EH (cell line): ENCODE data around the gene BRMS1.
"Not testable (repeated sequence)": the region's sequence is repeated elsewhere in the genome, so short reads cannot be mapped to it uniquely, and the experiment has no call there.

Experiments used
- DNase-seq: peaks from one replicate; pipeline ENCODE4 v3.0.0-alpha.2; 2015; ENCODE audit warnings: low read depth

Gene BRMS1

DNA sequence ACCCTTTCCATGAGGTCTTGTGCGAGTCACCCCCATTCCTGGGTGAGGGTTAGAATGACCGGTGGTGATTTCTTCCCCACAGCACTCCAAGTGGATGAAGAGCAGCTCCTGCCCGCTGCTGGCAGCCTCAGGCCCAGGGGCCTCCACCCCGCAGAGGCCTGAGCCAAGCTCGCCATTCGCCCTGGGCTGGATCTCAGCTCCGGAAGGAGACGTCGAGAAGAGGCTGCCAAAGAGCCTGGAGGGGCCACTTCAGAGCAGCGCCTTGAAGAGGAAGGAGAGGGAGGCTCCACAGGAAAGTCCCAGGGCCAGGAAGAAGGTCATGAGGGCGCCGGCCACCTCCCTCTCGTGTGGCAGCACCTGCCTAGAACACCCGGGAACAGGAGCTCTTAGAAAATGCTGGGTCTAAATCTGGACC is 18.3 kb upstream of the BRMS1 start:
- DNase-seq = no peak

DNA sequence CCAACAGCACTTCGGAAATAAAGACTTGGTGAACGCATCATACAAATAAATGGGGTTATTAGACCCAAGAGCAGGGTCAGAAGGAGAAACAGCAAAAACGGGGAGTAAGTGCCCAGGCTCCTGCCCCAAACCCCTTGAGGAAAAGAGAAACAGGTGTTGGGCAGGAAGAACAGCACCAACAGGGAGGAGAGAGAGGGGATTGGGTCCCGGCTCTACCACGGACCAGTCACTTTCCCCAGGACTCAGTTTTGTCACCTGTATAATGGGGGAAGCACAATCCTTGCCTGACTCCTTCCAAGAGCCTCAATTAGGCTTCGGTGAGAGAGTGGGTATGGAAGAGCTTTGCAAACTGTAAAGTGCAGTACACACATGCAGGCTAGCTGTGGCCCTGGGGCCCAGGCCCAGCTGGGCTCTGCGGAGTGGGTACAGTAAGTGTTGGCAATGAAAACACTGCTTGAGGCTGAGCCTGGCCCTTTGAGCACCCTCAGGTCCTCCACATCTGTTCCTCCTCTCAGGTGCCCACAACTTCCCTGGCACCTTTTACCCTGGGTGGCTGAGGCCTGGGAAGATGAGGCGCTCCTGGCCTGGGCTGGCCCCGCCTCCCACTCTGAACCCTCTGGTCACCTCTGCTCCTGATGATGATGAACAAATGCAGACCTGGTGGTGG is 17.7 kb upstream of the BRMS1 start:
- DNase-seq = no peak

DNA sequence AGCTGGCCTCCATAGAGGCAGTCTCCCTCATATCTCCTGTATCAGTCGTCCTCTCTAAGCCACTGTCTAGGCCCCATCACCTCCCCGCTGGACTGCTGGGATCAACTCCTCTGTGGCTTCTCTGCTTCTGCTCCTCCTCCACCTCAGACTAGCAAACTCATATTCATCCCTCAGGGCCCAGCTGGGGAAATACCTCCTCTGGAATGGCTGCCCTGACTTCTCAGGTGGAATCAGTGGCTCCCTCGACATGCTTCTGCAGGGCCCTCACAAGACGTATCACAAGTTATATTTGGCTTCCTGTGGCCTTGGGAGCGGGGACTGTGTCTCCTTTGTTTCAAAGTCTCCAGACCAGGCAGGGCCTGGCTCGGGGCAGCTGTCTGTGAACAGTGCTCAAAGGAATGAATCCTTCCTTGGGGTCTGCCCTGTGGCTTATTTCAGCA is 16.6 kb upstream of the BRMS1 start:
- DNase-seq = no peak

DNA sequence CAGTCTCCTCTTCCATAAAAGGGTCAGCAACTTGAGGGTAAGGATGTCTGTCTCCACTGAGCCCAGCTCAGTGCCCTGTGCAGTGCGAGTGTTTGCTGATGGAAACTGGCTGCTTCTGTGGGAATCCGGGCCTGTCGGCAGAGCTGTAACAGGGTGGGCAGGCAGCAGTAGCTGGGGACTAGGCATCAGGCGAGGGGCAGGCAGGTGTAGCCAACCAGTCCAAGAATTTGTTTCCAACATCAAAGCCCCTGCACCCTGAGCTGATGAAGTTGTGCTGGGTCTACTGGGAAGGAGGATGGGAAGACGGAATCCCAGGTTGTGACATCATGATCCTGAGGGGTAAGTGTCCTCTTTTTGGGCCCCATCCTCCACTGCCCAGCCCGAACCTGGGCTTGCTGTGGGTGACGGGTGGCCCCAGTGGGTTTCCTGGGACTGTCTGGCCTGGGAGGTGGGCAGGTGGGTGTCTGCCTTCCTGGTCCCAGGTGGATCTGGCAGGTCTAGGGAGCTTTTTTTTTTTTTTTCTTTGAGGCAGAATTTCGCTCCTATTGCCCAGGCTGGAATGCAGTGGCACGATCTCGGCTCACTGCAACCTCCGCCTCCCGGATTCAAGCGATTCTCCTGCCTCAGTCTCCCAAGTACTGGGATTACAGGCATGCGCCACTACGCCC is 15.6 kb upstream of the BRMS1 start:
- no peak for DNase-seq

DNA sequence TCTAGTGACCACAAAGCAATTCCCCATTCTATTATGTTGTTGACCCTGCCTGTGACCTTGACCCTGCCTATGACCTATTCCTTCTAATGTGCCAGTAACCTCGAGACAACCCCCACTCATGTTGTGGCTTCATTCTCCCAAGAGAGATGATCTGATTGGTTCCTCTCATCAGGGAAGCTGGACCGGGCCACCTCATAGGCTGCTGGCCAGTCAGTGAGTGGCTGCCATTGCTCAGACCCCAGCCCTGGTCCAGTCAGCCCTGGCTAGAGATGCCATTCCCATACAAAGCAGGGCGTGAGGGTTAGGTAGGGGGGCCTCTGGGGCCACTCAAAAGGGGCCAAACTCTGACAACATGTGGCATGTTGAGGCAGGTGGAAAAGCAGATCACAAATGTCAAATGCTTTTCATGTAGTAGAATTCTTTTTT is 14.8 kb upstream of the BRMS1 start:
- DNase-seq = no peak

DNA sequence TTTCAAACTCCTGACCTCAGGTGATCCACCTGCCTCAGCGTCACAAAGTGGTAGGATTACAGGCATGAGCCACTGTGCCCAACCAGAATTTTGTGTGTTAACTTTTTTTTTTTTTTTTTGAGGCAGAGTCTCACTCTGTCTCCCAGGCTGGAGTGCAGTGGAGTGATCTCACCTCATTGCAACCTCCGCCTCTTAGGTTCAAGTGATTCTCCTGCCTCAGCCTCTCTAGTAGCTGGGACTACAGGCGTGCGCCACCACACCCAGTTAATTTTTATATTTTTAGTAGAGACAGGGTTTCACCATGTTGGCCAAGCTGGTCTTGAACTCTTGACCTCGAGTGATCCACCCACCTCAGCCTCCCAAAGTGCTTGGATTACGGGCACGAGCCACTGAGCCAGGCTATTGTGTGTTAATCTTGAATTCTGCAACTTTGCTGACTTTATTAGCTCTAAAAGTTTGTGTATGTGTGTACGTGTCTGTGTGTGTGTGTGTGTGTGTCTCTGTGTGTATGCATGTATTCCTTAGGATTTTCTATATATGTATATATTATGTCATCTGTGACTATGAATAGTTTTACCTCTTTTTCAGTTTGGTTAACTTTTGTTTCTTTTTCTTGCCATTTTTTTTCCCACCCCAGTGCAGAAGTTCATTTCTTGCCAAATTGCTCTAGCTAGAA is 5.8 kb upstream of the BRMS1 start:
- not testable (repeated sequence) for DNase-seq

- DNase-seq = no peak
These were observed 4.1 kb upstream of the BRMS1 start for GRCh38 chr11:66349084-66349386.

DNA sequence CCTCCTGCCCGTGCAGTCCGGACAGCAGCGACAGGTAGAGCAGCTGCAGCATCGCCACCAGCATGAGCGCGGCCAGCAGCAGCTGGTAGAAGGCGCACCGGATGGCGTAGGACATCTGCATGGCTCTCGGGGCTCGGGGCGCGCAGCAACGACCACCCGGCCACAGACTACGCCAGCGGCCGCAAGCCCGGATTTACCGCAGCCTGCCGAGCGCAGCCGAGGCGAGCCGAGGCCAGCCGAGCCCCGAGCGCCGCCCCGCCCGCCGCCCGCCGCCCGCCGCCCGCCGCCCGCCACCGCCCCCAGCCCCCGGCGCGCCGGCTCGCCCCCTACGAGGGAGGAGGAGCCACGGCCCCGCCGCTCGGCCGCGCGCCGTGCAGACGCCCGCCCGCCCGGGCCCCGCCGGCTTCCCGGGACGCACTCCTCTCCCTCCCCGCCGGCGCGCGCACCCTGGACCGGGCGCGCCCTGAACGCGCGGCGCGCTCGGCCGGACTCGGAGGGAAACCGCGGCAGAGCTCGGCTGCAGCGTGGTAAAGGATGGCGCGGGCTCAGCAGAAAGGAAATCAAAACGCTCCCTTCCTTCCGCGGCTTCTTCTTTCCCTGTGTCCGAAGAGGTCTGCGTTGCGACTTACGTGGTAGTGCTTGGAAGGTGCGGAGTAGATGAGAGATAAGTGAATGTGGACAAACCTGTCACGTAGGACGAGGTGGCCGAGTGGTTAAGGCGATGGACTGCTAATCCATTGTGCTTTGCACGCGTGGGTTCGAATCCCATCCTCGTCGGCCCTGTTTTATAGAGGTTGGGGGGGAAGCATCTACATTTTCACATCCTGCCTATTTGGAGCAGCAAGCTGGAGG is 2.7 kb upstream of the BRMS1 start, which contains the start of gene B4GAT1:
Gene B4GAT1 (minus strand): TSS at position 205 of the 852 bp plus-strand sequence. CDS start 84 bp downstream, at position 121.
- DNase-seq = peak; percentile 94

DNA sequence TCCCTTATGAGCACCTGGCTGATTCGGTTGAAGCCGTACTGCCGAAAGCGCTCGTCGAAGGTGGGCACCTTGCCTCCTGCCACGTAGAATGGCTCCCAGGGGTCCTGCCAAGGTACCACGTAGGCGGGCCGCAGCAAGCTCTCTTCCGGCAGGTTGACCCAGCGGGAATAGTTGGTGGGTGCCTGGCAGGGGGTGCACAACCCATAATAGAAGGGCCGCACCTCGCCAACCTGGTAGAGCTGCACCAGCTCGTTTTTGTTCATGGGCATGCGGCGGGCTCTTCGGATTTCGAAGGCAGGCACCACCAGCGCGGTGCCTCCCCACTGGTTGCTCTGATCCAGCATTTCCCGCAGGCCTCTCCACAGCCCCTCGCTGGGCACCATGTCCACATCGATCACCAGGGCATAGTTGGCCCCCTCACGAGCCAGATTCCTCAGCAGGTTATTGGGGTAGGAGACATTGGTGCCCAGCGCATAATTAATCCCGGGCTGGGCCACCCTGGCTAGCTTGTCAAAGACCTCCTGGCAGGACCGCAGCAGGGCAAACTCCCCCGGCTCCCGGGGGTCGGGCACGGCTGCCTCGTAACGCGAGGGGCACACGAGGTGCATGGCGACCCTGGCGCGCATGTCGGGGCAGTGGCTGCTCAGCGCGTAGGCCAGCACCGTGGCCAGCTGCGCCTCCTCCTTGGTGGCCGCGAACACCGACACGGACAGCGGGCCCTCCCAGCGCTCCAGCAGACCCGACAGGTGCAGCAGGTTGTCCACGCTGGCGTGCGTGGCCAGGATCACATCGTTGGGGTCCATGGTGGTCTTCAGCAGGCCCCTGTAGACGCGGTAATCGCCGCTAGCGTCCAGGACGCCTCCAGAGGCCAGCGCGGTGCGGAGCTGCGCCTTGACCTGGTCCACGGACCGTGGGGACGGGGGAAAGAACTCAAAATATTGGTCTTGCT is 1.8 kb upstream of the BRMS1 start:
- no peak for DNase-seq

DNA sequence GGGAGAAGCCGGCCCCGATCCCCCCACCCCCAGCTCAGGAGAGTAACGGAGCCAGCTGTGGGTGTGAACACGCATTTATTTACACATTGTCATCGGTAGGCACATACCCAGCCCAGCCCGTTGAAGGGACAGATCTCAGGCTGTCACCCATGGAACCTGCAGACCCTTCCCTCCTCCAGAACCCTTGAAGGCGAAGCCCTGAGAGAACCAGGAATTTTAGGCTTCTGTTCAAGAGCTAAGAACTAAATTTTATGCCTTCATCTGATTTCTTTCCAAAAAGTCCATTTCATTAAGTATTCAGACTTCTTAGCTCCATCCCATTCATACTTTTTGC is 379 bp upstream of the BRMS1 start:
- DNase-seq = no peak

- no peak for DNase-seq
These were observed 1.7 kb downstream of the BRMS1 start for GRCh38 chr11:66343176-66343575.

- no peak for DNase-seq
These were observed 3.3 kb downstream of the BRMS1 start for GRCh38 chr11:66341502-66342126.

DNA sequence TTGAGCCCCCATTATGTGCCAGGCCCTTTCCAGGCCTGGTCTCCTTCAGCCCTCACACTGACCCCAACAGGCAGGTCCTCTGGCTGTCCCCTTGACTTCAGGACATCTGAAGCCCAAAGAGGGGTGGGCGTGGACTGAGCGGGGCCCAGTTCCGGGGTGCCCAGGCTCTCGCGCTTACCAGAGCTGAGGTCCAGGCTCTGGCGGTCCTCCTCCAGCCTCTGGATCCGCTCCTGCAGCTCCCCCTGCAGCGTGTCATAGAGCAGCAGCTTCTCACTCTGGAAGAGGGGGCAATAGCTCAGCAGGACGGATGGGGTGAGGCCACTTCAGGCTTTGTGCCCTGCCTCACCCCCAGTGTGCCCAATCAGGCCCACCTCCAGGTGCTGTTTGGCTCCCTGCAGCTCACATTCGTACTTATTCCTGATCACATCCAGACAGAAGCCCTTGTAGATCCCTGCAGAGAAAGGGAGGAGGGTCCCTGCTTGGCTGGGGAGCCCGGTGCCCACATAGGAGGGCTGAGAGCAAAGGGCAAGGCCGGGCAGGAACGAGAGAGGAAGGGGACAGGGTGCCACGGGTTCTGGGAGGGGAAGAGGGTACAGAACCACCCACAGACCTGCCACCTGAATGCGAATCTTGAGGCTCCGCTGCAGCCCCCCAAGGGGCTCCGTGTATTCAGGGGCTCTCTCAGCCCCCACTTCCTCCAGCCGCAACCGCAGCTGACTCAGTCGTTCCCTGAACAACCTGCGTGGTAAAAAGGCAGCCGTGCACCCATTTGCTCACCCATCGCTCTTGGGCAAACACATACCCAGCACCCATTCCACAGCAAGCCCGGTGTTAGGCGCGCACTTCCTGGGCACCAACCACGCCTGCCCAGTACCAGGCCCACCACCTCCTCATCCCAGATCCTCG is 4.1 kb downstream of the BRMS1 start:
- no peak for DNase-seq

GRCh38 chr11:66339686-66340483 is 5.0 kb downstream of the BRMS1 start:
- DNase-seq = no peak

GRCh38 chr11:66339162-66339675 is 5.7 kb downstream of the BRMS1 start:
- DNase-seq = peak; percentile 46

- no peak for DNase-seq
These were observed 6.4 kb downstream of the BRMS1 start for GRCh38 chr11:66338276-66339161.

- DNase-seq = peak; percentile 41
These were observed 7.6 kb downstream of the BRMS1 start for GRCh38 chr11:66337103-66337899.
